Liver (tissue), 3 donors: ENCODE results near the gene NTM.

Experiments
- GABPA ChIP-seq, 2 donors: IDR thresholded peaks in 1 of 2; conservative IDR thresholded peaks in 1 of 2; 2 replicates each; pipeline ENCODE4 v1.6.1; 2016; ENCODE audit warnings: antibody characterized with exemption in 2 of 2, mild to moderate bottlenecking in 1 of 2, moderate library complexity in 1 of 2
- TF ChIP-seq, protein P1 (sequence below): fragments of 150-350 bp; IDR thresholded peaks from 2 replicates; pipeline ENCODE4 v1.5.1; 2017; ENCODE audit warnings: improper control_type of control experiment, low read depth, low read length; ENCODE audit not compliant: missing input control
- TF ChIP-seq, protein P2 (sequence below): IDR thresholded peaks from 2 replicates; pipeline ENCODE4 v1.6.1; 2016; ENCODE audit warnings: antibody characterized with exemption, mild to moderate bottlenecking
- TF ChIP-seq, protein P3 (sequence below): IDR thresholded peaks from 2 replicates; pipeline ENCODE4 v1.6.1; 2016; ENCODE audit warnings: antibody characterized with exemption
- donor health status: healthy.
- donor health status: healthy.

DNA sequence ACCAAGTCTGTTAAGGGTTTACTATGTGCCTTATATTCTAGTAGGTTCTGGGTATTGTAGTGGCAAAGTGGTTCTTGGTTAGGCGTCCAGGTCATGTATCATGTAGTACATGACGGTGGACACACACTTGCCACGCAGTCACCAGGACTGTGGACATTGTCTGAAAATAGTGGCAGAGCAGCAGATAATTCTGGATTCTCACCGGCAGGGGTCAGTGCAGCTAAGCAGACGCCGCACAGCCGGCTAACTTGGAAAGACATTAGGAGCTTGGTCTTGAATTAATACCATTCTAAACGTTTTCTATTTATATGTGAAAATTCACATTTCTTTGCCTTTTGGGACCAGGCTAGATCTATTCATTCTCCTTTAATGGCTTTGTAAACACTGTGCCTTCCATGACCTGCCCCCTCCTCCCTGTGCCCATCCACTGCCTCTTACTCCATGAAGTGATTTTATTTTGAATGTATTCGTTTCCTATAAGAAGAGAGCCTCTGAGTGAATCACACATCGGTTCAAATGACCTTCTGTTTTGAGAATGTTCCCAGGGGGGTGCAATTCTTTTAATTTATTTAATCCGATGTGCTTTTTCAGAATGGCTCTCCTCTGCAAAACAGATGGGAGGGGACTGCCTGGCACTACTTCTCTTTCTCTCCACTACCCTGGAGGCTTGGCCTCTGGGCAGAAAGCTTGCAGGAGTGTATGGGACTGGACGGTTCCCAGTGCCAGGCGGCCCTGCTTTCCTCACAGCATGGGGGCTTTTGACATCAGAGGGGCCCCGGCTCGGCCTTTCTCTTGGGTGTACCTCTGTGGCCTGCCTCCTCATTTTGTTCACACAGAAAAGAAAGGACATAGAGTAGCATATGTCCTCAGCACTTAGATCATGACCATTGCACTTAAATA is 378.0 kb downstream of the NTM start:
- TF ChIP-seq, protein P1, sequence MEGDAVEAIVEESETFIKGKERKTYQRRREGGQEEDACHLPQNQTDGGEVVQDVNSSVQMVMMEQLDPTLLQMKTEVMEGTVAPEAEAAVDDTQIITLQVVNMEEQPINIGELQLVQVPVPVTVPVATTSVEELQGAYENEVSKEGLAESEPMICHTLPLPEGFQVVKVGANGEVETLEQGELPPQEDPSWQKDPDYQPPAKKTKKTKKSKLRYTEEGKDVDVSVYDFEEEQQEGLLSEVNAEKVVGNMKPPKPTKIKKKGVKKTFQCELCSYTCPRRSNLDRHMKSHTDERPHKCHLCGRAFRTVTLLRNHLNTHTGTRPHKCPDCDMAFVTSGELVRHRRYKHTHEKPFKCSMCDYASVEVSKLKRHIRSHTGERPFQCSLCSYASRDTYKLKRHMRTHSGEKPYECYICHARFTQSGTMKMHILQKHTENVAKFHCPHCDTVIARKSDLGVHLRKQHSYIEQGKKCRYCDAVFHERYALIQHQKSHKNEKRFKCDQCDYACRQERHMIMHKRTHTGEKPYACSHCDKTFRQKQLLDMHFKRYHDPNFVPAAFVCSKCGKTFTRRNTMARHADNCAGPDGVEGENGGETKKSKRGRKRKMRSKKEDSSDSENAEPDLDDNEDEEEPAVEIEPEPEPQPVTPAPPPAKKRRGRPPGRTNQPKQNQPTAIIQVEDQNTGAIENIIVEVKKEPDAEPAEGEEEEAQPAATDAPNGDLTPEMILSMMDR, result peak; percentile 78
- TF ChIP-seq, protein P2, sequence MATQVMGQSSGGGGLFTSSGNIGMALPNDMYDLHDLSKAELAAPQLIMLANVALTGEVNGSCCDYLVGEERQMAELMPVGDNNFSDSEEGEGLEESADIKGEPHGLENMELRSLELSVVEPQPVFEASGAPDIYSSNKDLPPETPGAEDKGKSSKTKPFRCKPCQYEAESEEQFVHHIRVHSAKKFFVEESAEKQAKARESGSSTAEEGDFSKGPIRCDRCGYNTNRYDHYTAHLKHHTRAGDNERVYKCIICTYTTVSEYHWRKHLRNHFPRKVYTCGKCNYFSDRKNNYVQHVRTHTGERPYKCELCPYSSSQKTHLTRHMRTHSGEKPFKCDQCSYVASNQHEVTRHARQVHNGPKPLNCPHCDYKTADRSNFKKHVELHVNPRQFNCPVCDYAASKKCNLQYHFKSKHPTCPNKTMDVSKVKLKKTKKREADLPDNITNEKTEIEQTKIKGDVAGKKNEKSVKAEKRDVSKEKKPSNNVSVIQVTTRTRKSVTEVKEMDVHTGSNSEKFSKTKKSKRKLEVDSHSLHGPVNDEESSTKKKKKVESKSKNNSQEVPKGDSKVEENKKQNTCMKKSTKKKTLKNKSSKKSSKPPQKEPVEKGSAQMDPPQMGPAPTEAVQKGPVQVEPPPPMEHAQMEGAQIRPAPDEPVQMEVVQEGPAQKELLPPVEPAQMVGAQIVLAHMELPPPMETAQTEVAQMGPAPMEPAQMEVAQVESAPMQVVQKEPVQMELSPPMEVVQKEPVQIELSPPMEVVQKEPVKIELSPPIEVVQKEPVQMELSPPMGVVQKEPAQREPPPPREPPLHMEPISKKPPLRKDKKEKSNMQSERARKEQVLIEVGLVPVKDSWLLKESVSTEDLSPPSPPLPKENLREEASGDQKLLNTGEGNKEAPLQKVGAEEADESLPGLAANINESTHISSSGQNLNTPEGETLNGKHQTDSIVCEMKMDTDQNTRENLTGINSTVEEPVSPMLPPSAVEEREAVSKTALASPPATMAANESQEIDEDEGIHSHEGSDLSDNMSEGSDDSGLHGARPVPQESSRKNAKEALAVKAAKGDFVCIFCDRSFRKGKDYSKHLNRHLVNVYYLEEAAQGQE, result no peak
- TF ChIP-seq GABPA (IDR thresholded peaks at IDR 0.05 in 1 of 2, conservative IDR thresholded peaks at IDR 0.05 in 1 of 2), result no peak
- TF ChIP-seq, protein P3, sequence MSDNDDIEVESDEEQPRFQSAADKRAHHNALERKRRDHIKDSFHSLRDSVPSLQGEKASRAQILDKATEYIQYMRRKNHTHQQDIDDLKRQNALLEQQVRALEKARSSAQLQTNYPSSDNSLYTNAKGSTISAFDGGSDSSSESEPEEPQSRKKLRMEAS, result no peak
